Choroid plexus epithelial cell (primary cell): ENCODE results near the gene ZNF699.

ENCODE experiments used
- DNase-seq: peaks from one replicate; pipeline ENCODE4 v3.0.0-alpha.2; 2010; ENCODE audit warnings: low read depth
- H3K4me3 ChIP-seq: 2 replicates; pipeline ENCODE4 v1.5.1; 2011; ENCODE audit warnings: low read depth, mild to moderate bottlenecking, control low read depth, low read length, moderate library complexity
- TF ChIP-seq, protein P1 (sequence below): conservative IDR thresholded peaks from 2 replicates; pipeline ENCODE4 v1.5.1; 2011; ENCODE audit warnings: low read depth, mild to moderate bottlenecking, control low read depth, inconsistent platforms, low read length, moderate library complexity

The ZNF699 gene

GRCh38 chr19:9309139-9309973 lies at the start of gene ZNF699:
ZNF699 (minus strand) TSS chr19:9309838; CDS start chr19:9305119, 4,719 bp downstream.
- TF ChIP-seq, protein P1, sequence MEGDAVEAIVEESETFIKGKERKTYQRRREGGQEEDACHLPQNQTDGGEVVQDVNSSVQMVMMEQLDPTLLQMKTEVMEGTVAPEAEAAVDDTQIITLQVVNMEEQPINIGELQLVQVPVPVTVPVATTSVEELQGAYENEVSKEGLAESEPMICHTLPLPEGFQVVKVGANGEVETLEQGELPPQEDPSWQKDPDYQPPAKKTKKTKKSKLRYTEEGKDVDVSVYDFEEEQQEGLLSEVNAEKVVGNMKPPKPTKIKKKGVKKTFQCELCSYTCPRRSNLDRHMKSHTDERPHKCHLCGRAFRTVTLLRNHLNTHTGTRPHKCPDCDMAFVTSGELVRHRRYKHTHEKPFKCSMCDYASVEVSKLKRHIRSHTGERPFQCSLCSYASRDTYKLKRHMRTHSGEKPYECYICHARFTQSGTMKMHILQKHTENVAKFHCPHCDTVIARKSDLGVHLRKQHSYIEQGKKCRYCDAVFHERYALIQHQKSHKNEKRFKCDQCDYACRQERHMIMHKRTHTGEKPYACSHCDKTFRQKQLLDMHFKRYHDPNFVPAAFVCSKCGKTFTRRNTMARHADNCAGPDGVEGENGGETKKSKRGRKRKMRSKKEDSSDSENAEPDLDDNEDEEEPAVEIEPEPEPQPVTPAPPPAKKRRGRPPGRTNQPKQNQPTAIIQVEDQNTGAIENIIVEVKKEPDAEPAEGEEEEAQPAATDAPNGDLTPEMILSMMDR: no peak
- peak; percentile 98 for DNase-seq
- peak within 1 kb of the TSS; percentile 69 for H3K4me3 ChIP-seq

GRCh38 chr19:9354651-9355050 lies 45.0 kb upstream of the ZNF699 start:
- DNase-seq: no peak
- H3K4me3 ChIP-seq: no peak overlapping the region
- TF ChIP-seq, protein P1: no peak

- H3K4me3 ChIP-seq: no peak overlapping the region
- TF ChIP-seq, protein P1: no peak
- DNase-seq: no peak
These were observed 43.4 kb upstream of the ZNF699 start for GRCh38 chr19:9353011-9353410.

DNA sequence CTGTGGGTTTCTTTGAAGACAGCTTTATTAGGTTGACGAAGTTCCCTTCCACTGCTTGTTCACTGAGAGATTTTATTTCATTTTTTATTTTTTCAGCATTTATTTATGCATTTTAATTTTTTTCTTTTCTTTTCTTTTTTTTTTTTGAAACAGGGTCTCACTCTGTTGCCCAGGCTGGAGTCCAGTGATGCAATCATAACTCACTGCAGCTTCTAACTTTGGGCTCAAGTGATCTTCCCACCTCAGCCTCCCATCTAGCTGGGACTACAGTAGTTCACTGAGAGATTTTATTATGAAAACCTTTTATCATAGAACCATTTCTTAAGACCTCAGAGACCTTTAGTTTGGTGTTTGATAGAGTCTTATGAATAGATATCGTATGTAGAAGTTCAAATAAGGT lies 42.9 kb upstream of the ZNF699 start:
- TF ChIP-seq, protein P1: no peak
- DNase-seq: no peak
- H3K4me3 ChIP-seq: no peak overlapping the region

- H3K4me3 ChIP-seq: no peak overlapping the region
- DNase-seq: no peak
- TF ChIP-seq, protein P1: no peak
These were observed 39.0 kb upstream of the ZNF699 start for GRCh38 chr19:9348671-9349070.

DNA sequence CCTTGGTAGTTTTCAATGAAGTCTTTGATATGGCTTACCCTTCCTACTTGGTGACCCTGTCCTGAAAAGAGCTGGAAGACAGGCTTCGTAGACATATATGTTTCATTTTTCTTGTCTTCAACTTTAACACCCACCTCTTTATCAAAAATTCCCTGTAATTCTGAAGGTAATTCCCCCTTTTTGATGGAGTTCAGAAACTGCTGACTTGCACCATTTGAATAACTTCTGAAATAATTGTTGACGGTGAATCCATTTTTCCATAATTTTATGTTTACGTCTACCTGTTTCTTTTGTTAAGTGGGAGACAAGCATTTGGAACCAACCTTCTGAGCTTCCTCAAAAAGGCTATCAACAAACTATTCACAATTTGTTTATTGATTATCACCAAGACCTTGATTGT lies 38.6 kb upstream of the ZNF699 start:
- no peak for DNase-seq
- TF ChIP-seq, protein P1: no peak
- no peak overlapping the region for H3K4me3 ChIP-seq

DNA sequence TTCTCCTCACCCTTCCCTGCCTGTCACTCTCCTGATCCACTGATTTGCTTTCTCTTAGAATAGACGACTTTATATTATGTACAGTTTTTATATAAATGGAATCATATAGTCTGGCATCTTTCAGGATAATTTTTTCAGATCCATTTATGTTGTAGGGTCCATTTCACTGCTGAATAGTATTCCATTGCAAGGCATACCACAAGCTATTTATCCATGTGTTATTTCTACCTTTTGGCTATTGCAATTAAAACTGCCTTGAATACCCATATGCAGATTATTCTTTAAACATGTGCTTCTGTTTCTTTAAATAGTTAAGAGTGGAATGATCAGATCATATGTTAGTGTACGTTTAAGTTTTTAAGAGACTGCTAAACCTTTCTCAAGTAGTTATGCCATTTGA lies 35.4 kb upstream of the ZNF699 start:
- TF ChIP-seq, protein P1: no peak
- no peak overlapping the region for H3K4me3 ChIP-seq
- no peak for DNase-seq
